Fibroblast of upper back skin (primary cell): ENCODE measurements around the gene N4BP2.
"Not testable (repeated sequence)": the region's sequence is repeated elsewhere in the genome, so short reads cannot be mapped to it uniquely, and the experiment has no call there.

Experiments used
- DNase-seq: peaks from one replicate; pipeline ENCODE4 v3.0.0-alpha.2; 2013

Gene N4BP2

DNA sequence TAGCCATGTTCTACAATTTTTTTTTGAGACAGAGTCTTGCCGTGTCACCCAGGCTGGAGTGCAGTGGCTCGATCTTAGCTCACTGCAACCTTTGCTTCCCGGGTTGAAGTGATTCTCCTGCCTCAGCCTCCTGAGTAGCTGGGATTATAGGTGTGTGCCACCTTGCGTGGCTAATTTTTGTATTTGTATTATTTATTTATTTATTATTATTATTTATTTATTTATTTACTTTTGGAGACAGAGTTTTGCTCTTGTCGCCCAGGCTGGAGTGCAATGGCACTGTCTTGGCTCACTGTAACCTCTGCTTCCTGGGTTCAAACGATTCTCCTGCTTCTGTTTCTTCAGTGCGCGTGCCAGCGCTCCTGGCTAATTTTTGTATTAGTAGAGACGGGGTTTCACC, 36.8 kb downstream of the N4BP2 start:
- DNase-seq = not testable (repeated sequence)

DNA sequence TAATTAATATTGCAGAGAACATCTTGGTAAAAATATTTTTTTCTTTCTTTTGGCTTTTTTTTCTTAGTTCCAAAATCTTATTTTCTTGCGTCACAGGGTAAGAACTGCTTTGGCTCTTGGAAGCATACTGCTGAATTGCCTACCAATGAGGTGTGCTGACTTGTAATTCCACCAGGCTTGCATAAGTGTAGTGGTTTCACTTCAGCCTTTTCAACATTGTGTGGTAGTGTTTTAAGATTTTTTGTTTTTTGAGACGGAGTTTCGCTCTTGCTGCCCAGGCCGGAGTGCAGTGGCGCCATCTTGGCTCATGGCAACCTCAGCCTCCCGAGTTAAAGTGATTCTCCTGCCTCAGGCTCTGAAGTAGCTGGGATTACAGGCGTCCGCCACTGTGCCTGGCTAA, 42.4 kb downstream of the N4BP2 start:
- no peak for DNase-seq

DNA sequence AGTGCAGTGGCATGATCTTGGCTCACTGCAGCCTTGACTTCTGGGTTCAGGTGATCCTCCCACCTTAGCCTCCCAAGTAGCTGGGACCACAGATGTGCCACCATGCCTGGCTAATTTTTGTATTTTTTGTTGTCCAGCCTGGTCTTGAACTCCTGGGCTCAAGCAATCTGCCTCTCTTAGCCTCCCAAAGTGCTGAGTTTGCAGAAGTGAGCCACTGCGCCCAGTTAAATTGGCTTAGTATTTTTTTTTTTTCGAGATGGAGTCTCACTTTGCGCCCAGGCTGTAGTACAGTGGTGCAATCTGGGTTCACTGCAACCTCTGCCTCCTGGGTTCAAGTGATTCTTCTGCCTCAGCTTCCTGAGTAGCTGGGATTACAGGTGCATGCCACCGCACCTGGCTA, 50.5 kb downstream of the N4BP2 start:
- DNase-seq = not testable (repeated sequence)

DNA sequence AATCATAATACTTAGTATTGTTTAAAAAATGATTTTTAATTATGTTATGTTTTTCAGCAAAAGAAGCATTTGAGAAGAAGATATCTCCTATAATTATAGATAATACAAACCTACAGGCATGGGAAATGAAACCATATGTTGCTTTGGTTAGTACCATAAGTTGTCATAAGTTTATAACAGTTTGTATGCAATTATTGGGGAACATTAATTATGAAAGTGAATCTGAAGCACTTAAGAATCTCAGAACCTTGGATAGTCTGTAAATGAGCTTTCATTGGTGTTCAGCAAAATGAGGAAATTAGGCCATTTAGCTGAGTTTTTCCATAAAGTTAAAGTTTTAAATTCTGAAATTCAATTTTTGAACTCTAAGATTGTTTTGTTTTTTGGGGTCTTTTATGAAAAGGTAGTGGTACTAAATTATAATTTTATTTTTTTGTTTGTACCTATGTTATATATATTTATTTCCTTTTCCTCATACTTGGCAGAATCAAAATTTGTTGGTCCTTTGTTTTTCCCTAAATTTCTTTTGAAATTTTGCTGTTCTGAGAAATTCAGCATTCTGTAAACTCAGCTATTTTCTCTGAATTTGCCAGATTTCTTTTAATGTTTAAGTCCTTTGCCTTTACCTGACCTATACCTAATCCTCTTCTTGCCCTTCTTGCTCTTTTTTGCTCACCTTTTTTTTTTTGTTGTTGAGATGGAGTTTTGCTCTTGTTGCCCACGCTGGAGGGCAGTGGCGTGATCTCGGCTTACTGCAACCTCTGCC, 55.6 kb downstream of the N4BP2 start:
- DNase-seq = no peak

DNA sequence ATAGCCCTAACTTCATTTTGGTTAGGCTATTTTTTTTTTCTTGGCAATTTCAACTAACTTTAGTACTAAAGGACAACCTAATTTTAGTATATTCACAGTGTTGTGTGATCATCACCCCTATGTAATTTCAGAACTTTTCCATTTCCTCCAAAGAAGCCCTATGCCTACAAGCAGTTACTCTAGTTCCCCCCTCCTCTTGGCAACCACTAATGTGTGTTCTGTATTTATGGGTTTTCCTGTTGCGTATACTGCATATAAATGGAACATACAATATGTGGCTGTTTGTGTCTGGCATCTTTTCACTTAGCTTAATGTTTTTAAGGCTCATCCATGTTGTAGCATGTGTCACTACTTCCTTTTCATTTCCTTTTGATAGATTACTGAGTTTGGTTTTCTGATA, 57.6 kb downstream of the N4BP2 start:
- no peak for DNase-seq

DNA sequence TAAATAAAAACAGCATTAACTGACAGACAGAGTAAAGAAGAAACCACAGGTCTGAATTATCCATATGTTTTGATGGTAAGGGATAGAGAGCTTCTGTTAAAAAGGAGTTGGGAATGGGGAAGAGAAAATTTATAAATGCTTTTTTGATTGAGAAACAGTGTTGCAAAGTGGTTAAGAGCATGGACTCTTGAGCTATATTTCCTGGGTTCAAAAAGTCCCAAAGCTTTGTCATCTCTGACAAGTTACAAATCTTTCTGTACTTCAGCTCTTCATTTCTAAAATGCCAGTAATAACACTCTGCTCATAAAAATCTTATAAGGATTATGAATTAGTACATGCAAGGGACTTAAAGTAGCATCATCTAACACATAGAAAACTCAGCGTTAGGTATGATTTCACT, 62.2 kb downstream of the N4BP2 start:
- DNase-seq = no peak

DNA sequence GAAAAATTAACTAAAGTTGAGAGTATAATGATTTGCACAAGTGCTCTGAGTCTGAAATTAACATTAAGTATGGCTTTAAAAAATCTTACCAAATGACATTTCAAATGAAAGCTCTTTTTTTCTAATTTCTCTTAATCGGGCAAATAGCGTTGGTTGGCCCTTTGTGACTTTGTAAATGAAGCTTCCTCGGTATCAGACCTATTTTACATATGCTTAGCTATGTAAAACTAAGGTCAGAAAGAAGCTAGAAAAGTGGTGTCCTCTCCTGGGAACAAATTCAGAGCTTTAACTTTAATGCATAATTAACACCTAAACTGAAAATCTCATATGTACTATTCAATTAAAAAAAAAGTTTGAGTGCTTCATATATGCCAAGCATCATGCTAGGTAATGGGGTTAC, 62.7 kb downstream of the N4BP2 start:
- DNase-seq = no peak

DNA sequence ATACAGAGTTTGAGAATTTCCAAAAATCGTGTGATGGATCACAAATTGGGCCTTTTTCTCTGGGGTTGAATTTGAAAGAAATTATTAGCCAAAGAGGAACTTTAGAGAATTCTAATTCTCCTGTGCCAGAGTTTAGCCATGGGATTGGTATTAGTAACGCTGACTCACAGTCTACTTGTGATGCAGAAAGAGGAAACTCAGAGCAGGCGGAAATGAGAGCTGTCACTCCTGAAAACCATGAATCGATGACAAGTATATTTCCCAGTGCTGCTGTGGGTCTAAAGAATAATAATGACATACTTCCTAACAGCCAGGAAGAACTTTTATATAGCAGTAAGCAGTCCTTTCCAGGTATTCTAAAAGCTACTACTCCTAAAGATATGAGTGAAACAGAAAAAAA, 64.9 kb downstream of the N4BP2 start:
- DNase-seq = peak; percentile 78

DNA sequence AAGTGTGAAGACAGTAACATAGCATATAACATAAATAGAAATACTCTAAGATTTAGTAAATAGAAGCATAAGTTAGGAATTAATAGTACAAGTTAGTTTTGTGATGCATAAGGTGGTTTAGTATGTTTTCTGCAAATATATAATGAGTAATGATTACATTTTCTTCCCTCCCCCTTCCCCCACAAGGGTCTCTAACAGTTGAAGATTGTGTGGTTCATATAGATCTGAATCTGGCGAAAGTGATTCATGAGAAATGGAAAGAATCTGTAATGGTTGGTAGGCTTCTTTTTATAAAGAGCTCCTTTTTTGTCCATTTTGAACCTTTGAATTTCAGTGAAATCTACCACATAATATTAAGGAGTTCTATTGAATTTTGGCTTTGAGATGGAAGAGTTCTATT, 66.3 kb downstream of the N4BP2 start:
- DNase-seq = no peak

DNA sequence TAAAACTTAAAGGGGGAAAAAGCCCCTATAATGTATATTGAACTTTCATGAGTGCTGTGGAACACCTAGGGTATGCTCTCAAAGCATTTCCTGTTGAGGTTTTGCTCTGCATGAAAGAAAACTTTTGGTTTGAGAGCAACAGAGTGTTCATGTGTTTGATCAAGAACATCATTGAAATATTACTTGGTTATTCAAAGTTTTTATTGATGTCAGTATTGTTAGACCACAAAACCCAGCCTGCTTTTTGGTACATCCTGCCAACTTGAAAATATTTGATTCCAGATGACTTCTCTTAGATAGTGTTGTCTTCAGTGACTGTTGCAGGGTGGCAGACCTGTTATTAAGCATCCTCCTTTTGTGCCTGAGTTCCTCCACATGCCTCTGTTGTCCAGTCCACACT, 68.0 kb downstream of the N4BP2 start:
- no peak for DNase-seq

DNA sequence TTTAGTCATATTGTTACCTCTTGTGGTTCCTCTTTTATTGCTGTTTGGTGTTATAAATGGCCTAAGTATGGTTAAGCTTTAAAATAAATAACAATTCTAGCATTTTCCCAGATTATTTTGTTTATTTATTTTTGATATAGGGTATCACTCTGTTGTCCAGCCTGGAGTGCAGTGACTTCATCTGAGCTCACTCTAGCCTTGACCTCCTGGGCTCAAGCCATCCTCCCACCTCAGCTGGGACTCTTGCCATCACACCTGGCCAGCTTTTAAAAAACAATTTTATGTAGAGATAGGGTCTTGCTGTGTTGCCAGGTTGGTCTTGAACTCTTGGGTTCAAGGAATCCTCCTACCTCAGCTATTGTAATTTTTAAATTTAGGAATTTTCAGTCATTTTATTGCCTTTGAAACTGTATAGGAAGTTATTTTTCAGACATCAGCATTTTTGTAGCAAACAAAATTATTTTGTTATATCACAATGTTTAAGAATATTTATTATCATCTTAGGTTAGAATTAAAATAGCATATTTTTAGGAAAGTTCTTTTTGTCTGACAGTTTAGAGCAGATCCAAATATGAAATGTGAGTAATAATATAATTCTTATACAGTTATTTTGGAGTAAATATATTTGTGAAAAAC, 73.9 kb downstream of the N4BP2 start:
- no peak for DNase-seq

DNA sequence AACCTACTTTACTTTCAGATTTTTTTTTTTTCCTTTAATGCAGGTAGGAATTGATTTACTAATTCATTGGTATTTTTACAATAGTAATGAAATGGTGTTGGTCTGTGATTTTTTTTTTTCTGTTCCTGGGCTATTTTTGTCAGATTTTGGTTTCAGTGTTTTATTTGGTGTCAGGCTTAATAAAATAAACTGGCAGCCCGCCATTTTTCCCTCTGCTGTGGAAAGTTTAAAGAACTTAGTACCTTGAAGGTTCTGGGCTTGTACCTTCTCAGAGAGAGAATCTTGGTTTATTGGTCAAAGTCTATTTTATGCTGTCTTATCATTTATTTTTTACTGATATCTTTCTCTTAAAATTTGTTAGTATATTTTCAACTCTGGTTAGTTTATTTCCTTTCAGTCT, 76.2 kb downstream of the N4BP2 start:
- DNase-seq = no peak

DNA sequence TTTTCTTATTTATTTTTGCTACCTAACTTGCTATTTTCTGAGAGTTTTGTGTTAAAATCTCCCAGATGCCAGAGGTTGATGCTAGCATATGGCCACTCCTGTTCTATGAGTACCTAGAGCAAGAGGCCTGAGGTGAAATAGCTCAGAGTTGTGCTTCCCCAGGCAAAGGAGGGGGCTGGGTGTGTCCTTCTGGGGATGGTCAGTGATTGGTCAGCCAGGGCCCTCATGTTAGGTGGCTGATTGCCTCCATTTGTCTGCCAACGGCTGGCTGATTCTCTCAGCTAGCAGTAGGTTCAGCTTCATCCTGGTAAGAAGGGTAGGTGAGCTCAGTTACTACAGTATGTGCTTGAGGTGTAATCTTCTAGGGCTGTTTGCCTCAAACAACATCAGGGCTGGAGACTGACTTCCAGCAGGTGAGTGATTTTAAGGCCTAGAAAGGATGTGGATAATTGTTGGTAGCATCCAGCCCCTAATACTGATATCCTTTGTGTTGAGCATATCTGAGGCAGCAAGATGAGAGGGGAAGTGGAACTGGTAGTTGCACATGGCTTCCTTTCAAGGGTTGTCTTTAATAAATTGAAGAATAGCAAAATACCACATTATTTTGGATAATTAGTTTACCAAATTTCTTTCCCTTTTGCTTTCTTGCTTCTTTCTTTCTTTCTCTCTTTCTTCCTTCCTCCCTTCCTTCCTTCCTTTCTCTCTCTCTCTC, 77.7 kb downstream of the N4BP2 start:
- no peak for DNase-seq

DNA sequence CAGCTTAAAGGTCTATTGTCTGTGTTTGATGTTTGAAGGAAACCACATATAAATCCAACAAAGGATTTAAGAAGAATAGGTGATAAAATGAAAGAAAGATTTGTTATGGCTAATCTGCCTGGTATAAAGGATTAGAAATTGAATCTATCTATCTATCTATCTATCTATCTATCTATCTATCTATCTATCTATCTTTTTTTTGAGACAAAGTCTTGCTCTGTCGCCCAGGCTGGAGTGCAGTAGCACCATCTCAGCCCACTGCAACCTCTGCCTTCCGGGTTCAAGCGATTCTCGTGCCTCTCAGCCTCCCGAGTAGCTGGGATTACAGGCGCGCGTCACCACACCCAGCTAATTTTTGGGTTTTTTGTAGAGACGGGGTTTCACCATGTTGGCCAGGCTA, 79.6 kb downstream of the N4BP2 start:
- DNase-seq = not testable (repeated sequence)

DNA sequence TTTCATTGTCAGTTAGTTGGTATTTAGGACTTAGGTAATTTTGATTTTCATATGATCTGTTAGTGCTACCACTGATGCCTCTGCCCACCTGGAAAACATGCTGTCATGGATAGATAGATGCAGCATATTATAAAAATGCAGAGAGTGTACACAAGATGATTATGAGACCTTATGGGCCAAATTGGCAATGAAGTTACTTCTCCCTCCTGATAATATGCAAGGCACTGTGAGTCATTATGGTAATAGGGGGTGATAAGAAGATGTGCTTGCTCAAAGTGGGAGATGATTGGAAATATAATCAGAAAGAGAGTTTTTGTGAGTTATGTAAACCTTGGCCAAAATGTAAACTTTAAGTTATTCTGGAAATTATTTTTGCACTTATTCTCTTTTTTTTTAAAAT, 83.5 kb downstream of the N4BP2 start:
- DNase-seq = no peak

DNA sequence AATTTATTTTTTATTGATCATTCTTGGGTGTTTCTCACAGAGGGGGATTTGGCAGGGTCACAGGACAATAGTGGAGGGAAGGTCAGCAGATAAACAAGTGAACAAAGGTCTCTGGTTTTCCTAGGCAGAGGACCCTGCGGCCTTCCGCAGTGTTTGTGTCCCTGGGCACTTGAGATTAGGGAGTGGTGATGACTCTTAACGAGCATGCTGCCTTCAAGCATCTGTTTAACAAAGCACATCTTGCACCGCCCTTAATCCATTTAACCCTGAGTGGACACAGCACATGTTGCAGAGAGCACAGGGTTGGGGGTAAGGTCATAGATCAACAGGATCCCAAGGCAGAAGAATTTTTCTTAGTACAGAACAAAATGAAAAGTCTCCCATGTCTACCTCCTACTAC, 83.9 kb downstream of the N4BP2 start:
- DNase-seq = not testable (repeated sequence)

DNA sequence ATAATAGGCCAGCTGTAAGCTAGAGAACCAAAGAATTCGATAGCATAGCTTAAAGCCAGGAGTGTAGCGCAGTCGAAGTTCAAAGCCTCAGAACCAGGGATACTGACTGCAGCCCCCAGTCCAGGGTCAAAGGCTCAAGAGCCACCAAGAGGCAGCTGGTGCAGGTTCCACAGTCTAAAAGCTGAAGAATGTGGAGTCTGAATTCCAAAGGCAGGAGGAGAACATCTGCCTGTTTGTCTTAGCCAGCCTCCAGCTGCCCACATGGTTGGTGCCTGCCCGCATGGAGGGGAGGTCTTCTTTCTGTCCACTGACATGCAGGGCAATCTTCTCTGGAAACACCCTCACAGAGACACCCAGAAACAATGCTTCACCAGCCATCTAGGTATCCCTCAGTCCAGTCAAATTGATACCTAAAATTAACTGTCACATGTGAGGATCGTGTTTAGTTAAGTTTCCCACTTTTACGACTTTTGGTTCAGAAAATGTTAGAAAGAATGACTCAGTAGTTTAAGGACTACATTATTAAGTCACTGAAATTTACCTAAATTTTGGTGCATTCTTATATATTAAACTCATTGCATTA, 87.4 kb downstream of the N4BP2 start:
- no peak for DNase-seq

DNA sequence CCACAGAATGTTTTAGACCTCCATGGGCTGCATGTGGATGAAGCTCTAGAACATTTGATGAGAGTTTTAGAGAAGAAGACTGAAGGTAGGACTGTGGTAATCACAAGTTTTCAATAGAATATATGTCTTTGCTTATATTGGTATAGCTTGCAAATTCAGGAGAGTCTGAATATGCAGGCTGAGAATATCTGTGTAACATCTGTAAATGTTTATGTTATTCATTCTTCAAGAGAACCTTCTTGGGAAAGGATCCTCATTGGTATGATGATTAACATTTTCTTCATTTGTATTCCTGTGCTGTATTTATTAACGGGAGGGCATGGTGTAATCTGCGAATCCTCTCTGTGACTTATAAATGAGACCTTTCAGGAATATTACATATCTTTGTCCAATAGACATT, 88.1 kb downstream of the N4BP2 start:
- no peak for DNase-seq

DNA sequence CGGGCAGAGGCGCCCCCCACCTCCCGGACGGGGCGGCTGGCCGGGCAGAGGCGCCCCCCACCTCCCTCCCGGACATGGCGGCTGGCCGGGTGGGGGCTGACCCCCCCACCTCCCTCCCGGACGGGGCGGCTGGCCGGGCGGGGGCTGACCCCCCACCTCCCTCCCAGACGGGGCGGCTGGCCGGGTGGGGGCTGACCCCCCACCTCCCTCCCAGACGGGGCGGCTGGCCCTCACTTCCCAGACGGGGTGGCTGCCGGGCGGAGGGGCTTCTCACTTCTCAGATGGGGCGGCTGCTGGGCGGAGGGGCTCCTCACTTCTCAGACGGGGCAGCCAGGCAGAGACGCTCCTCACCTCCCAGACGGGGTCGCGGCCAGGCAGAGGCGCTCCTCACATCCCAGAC, 90.8 kb downstream of the N4BP2 start:
- not testable (repeated sequence) for DNase-seq

DNA sequence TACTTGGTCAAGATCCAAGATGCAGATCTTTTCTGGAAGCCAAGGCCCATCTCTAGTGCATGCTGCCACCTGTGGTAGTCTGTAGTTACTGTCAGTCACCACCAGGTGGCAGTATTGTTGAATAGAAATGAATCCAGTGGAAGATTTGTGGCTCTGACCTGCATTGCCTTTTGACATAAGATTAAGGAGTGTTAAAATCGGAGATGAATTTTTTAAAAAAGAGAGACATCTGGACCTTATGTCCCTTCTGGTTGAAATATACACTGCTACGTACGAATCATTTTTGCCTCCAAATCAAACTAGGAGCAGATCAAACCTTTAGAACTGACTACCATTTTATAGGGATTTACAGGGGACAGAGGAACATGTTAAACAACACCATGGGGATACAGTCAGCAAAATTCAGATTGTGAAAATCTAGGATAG, 93.3 kb downstream of the N4BP2 start:
- peak; percentile 68 for DNase-seq

DNA sequence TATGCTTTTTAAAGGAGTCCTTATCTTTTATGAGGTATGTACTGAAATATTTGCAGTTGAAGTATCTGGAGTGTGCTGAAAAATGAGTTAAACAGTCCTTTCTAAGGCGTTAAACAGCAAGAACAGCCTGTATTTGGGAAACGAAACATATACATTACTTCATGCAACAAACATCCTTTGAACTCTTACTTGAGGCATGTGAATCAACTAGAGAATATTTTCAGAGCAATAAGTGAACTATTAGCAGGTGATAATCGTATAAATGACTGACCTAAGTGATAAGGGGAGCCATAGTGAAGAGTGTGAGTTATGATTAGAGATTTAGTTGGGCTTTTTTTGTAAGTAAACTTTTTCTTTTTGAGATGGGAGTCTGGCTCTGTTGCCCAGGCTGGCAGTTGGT, 94.3 kb downstream of the N4BP2 start:
- DNase-seq = no peak

DNA sequence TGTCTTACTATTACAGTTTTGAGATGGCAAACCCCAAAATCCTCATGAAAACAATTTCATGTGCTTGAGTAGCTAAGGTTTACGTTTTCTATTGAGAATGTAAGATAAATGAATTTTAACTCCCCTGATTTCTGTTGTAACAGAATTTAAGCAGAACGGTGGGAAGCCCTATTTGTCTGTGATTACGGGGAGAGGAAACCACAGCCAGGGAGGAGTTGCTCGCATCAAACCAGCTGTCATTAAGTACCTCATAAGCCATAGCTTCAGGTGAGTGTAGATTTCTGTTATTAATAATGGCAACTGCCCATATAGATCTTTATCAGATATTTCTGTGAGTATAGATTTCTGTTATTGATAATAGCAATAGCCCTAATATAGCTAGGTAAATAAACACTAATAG, 96.0 kb downstream of the N4BP2 start:
- no peak for DNase-seq

DNA sequence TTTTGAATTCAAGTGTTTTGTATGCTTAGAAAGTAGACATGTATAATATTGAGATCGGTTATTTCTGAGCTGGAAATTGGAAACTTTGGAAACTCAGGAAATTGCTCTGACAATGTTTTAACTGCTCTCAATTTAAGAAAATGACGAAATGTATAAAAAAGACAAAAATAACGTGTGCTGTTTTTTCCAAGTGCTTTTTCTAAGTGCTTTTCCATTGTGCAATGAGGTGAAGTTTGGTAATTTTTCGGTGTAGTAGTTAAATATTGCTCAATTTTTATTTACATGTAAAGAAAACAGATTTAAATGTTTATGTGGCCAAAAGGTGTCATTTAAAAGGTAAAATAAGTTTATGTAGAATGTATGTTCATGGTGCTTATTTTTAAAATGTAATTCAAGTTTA, 100.8 kb downstream of the N4BP2 start:
- DNase-seq = no peak

DNA sequence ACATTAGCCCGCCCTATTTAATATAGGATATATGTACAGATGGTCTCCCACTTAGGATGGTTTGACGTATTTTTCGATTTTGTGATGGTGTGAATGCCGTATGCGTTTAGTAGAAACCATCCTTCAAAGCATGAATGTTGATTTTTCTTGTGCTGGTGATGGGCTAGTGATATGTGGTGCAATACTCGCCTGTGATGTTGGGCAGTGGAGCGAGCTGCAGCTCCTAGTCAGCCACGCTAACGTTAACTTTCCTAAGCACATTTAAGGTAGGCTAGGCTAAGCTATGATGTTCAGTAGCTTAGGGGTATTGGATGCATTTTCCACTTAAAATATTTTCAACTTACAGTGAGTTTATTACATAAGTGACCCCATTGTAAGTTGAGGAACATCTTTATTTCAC, 103.6 kb downstream of the N4BP2 start:
- no peak for DNase-seq
